GM12872 (cell line): ENCODE measurements around the gene ERFL.
A peak's percentile ranks its signal among the peaks of the same experiment; 100 is the strongest.

Experiments
- TF ChIP-seq, protein P1 (sequence below): IDR thresholded peaks from 3 replicates; pipeline ENCODE4 v1.5.1; 2011; ENCODE audit warnings: low read depth, mild to moderate bottlenecking, low read length, moderate library complexity; ENCODE audit not compliant: insufficient read depth

Gene ERFL

DNA sequence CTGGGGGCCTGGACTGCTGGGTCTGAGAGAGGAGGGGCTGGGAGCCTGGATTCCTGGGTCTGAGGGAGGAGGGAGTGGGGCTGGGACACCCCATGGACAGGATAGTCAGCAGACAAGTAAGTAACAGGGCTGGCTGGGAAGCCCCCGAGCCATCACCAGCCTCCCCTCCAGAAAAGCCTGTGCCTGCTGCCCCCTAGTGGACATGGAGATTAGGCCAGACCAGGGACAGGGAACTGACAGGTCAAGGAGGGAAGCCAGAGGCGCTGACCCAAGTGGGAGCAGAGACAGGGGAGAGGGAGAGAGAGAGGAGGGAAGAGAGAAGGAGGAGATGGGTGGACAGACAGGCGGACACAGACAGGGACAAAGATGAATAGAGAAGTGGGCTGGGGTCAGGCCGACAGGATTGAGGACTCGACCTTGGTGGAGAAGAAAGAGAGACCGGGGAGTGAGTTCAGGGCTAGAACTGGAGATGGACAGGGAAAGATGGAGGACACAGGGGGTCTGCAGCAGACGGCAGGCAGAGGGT, 6.7 kb upstream of the ERFL start:
- TF ChIP-seq, protein P1, sequence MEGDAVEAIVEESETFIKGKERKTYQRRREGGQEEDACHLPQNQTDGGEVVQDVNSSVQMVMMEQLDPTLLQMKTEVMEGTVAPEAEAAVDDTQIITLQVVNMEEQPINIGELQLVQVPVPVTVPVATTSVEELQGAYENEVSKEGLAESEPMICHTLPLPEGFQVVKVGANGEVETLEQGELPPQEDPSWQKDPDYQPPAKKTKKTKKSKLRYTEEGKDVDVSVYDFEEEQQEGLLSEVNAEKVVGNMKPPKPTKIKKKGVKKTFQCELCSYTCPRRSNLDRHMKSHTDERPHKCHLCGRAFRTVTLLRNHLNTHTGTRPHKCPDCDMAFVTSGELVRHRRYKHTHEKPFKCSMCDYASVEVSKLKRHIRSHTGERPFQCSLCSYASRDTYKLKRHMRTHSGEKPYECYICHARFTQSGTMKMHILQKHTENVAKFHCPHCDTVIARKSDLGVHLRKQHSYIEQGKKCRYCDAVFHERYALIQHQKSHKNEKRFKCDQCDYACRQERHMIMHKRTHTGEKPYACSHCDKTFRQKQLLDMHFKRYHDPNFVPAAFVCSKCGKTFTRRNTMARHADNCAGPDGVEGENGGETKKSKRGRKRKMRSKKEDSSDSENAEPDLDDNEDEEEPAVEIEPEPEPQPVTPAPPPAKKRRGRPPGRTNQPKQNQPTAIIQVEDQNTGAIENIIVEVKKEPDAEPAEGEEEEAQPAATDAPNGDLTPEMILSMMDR: peak; percentile 91

DNA sequence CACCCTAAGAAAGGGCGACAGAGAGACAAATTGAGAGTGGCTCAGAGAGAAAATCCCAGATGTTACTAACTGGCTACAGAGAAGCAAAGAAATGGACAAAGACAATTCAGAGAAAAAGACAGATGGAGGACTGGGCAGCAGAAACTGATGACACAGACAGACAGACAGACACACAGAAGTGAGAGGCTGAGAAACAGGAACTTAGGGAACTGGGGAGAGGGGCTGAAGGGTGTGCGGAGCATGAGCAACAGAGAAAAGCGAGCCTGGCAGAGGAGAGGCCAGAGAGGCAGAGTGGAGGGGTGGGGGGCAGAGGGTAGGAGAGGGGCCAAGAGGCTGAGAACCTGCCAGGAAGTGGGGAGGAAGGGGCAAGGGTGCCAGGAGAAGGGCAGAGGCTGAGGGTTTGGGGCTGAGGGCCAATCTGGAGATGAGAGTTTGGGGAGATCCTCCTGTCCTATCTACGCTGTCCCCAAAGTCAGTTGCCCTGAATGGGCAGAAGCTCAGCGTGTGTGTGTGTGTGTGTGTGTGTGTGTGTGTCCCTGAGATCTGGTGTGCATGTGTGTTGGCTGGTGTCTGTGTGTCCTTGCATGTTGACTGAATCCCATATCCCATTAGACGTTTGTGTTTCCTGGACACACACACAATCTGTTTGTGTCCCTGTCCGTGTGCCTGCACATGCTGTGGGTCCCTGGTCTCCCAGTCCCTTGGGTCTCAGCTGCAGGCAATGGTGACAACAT, 5.6 kb upstream of the ERFL start:
- TF ChIP-seq, protein P1: no peak

DNA sequence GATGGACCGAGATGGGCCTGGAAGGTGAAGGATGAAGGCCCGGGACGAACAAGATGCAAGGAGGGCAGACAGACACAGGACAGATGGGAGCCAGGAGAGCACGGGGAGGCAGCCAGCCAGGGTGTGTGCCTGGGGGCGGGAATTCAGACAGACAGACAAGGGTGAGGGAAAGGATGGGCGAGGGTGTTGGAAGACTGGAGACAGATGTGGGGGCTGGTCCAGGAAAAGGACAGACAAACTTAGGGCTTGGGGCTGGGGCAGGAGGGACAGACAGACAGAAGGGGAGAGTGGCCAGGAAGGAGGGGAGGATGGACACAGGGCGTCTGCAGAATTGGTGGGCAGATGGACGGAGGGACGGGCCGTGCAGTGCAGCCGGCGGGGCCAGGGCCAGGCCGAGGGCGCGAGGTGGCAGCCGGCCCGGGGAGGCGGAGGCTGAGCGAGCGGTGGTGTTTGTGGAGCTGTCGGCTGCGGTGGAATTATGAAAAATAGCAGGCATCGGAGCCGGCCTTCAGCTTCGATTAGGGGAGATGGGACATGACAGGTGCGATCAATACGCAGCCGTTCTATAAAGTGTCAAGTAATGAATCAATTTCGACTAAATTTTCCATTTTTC, 4.6 kb upstream of the ERFL start:
- TF ChIP-seq, protein P1: no peak

DNA sequence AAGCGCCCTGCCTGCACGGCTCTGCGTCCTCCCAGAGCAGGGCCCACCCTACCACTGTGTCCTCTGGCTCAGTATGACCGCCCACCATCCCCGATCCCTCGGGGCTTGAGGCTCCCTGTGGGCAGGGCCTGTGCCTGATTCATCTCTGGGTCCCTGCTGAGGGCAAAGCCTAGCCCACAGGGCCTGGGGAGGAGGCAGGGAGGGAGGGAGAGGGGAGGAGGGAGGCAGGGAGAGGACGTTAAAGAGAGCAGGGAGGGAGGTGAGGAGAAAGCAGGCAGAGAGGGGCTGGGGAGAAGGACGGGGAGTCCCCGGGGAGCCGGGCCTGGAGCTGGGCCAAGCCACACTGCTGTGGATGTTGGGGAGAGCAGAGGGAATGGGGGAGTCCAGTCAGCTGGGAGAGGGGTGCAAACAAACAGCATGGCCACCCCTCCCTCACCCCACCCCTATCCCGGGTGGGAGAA, 4.0 kb upstream of the ERFL start:
- TF ChIP-seq, protein P1: no peak

DNA sequence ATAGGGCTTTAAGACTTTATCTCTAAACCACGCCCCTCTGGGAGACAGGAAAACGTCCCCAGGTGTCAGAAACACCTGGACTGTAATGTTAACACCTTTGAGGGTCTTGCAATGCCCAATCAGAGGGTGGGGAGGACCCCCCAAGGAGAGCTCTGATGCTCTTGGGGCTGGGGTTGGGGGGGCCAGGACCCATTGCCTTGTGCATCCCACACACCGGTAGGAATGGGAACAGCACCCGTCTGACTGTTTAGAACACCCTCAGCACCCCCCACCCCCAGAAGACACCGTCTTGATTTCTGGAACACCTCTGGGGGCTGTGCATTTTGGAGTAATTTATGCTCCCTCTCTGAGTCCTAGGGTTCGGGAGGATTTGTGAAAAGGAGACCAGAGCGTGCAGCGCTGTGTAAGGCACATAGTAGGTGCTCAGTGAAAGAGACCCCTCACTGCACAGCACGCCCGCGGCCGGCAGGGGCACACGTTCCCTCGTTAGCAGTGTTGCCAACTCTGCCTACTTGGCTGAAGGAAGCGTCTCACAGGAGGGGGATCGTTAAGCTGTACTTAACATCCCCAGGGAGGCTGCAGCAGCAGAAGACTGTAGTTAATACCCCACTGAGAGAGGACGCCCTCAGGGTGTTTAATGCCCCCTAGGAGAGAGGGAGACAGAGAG, 2.8 kb upstream of the ERFL start:
- TF ChIP-seq, protein P1: peak; percentile 69

DNA sequence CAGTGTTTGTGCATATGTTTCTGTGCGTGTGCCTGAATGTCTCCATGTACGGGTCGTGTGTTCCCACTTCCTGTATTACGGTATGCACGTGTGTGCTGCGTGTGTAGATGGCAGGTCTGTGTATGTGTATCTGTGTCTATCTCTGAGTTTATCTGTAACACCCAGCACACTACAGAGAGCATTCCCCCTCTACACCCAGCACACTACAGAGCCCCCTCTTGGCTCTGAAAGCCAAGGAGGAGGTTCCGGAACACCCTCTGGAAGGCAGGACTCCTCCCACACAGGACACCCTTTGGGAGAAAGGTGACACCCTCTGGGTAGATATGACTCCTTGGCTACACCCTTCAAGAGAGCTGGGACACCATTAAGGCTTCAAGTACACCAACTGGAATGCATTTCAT, 2.1 kb upstream of the ERFL start:
- TF ChIP-seq, protein P1: no peak

DNA sequence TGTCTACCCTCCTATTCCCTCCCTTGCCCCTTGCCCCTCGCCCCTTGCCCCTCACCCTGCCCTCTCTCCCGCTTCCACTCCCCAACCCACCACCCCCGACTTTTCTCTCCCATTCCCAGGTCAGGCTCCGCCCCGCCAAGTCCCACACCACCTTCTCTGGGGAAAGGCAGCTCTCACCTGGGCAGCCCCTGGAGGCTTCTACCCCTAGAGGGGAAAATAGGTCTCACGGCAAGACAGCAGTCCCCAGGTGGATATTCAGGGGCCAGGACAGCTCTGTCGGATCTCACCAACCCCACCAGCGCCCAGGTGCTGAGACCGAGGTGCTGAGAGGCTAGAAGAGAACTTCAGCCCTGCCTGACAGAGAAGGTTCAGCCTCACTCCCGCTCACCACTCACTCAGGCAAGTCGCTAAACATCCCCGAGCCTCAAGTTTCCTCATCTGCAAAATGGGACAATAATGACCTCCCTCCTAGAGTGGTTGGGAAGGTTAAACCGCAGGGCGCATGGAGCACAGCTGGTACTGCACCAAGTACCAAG, 1.4 kb upstream of the ERFL start:
- TF ChIP-seq, protein P1: no peak
